ENCODE measurements around the gene KCNK7. TPM values are rescaled to one million over a fixed set of nuclear protein-coding genes. Genes with fewer than 3 reads are reported as not detected.

KCNK7 gene
- total RNA-seq, 2 experiments from 2014 or later = 0.29 to 0.31 TPM

- intact Hi-C loops (cut with micrococcal nuclease) = no loop called here
- DNase-seq = no peak
- Mint-ChIP-seq H3K4me3 (no peak overlapping the region), H3K4me1 (ENCODE audit: low read depth) (peaks cover 30% of the 10 kb centered on the region), H3K27ac (no peak overlapping the region), H3K36me3 (peaks cover 40% of the 10 kb centered on the region), H3K27me3 (no peaks in the 10 kb centered on the region), H3K9me3 (no peaks in the 10 kb centered on the region)
- ChIA-PET CTCF (interaction anchor here (1.1 to 2.5 kb wide), 2 partner anchors 10 to 11 kb away, joined by 3 to 14 read pairs; partner anchors contain the start of gene KCNK7), POLR2A (interaction anchor here (1.0 kb wide), 1 partner anchor 8 kb away, joined by 3 read pairs; the partner anchor contains the start of gene EHBP1L1)
These were observed 11.5 kb downstream of the KCNK7 start for GRCh38 chr11:65584106-65584505.

GRCh38 chr11:65583589-65583988 lies 12.0 kb downstream of the KCNK7 start:
- H3K4me3 Mint-ChIP-seq = no peak overlapping the region
- H3K36me3 Mint-ChIP-seq = peaks cover 43% of the 10 kb centered on the region
- peak overlapping the region; percentile 61 for H3K27ac Mint-ChIP-seq
- no peak for DNase-seq
- POLR2A ChIA-PET = interaction anchor here (1.0 kb wide), 1 partner anchor 8 kb away, joined by 3 read pairs; the partner anchor contains the start of gene EHBP1L1
- H3K4me1 Mint-ChIP-seq (ENCODE audit: low read depth) = peaks cover 28% of the 10 kb centered on the region
- H3K9me3 Mint-ChIP-seq = no peaks in the 10 kb centered on the region
- intact Hi-C loops (cut with micrococcal nuclease) = no loop called here
- CTCF ChIA-PET = interaction anchor here (1.1 to 2.5 kb wide), 2 partner anchors 11 kb away, joined by 3 to 14 read pairs; partner anchors contain the start of gene KCNK7
- no peaks in the 10 kb centered on the region for H3K27me3 Mint-ChIP-seq

- peaks cover 43% of the 10 kb centered on the region for H3K36me3 Mint-ChIP-seq
- POLR2A ChIA-PET = no interaction called here
These were observed 13.7 kb downstream of the KCNK7 start for GRCh38 chr11:65581928-65582327.

GRCh38 chr11:65580756-65581155 lies 14.8 kb downstream of the KCNK7 start:
- Mint-ChIP-seq H3K4me3 (no peak overlapping the region), H3K4me1 (ENCODE audit: low read depth) (peaks cover 13% of the 10 kb centered on the region), H3K27ac (no peak overlapping the region), H3K27me3 (no peaks in the 10 kb centered on the region), H3K36me3 (peaks cover 43% of the 10 kb centered on the region), H3K9me3 (no peaks in the 10 kb centered on the region)
- intact Hi-C loops (cut with micrococcal nuclease) = no loop called here
- ChIA-PET POLR2A (no interaction called here), CTCF (interaction anchor here (6.6 kb wide), 1 partner anchor 9 kb away, joined by 126 read pairs; no protein-coding TSS in a partner anchor)
- DNase-seq = no peak

More at GRCh38 chr11:65581928-65582327, 13.7 kb downstream of the KCNK7 start:
- intact Hi-C loops (cut with micrococcal nuclease) = no loop called here
- Mint-ChIP-seq H3K4me3 (no peak overlapping the region), H3K27ac (no peak overlapping the region), H3K9me3 (no peaks in the 10 kb centered on the region), H3K27me3 (no peaks in the 10 kb centered on the region), H3K4me1 (ENCODE audit: low read depth) (peaks cover 23% of the 10 kb centered on the region)
- no peak for DNase-seq
- CTCF ChIA-PET = interaction anchor here (1.0 kb wide), 1 partner anchor 42 kb away, joined by 6 read pairs; no protein-coding TSS in a partner anchor

GRCh38 chr11:65580031-65580692 lies 15.4 kb downstream of the KCNK7 start:
- Mint-ChIP-seq H3K27me3 (no peaks in the 10 kb centered on the region), H3K27ac (peak overlapping the region; percentile 28), H3K4me3 (no peak overlapping the region), H3K4me1 (ENCODE audit: low read depth) (peaks cover 18% of the 10 kb centered on the region), H3K9me3 (no peaks in the 10 kb centered on the region), H3K36me3 (peaks cover 46% of the 10 kb centered on the region)
- POLR2A ChIA-PET = no interaction called here
- intact Hi-C loops (cut with micrococcal nuclease) = no loop called here
- CTCF ChIA-PET = interaction anchor here (6.6 kb wide), 1 partner anchor 10 kb away, joined by 126 read pairs; no protein-coding TSS in a partner anchor
- no peak for DNase-seq

- Mint-ChIP-seq H3K4me1 (ENCODE audit: low read depth) (peaks cover 22% of the 10 kb centered on the region), H3K27me3 (no peaks in the 10 kb centered on the region), H3K36me3 (peaks cover 43% of the 10 kb centered on the region), H3K9me3 (no peaks in the 10 kb centered on the region), H3K4me3 (no peak overlapping the region), H3K27ac (no peak overlapping the region)
- DNase-seq = no peak
- ChIA-PET CTCF (interaction anchor here (6.6 kb wide), 1 partner anchor 11 kb away, joined by 126 read pairs; no protein-coding TSS in a partner anchor), POLR2A (no interaction called here)
- intact Hi-C loops (cut with micrococcal nuclease) = no loop called here
These were observed 16.3 kb downstream of the KCNK7 start for GRCh38 chr11:65579291-65579690.

GRCh38 chr11:65578667-65579066 lies 16.9 kb downstream of the KCNK7 start:
- H3K9me3 Mint-ChIP-seq = no peaks in the 10 kb centered on the region
- ChIA-PET CTCF (interaction anchor here (6.6 kb wide), 1 partner anchor 11 kb away, joined by 126 read pairs; no protein-coding TSS in a partner anchor), POLR2A (no interaction called here)
- peak overlapping the region; percentile 64 for H3K27ac Mint-ChIP-seq
- no peak for DNase-seq
- no peaks in the 10 kb centered on the region for H3K27me3 Mint-ChIP-seq
- H3K4me1 Mint-ChIP-seq (ENCODE audit: low read depth) = peaks cover 24% of the 10 kb centered on the region
- H3K36me3 Mint-ChIP-seq = peaks cover 44% of the 10 kb centered on the region
- H3K4me3 Mint-ChIP-seq = peak overlapping the region; percentile 89
- intact Hi-C loops (cut with micrococcal nuclease) = no loop called here

GRCh38 chr11:65578134-65578533 lies 17.5 kb downstream of the KCNK7 start:
- H3K4me3 Mint-ChIP-seq = peak overlapping the region; percentile 89
- H3K36me3 Mint-ChIP-seq = peaks cover 46% of the 10 kb centered on the region
- H3K9me3 Mint-ChIP-seq = no peaks in the 10 kb centered on the region
- no peak for DNase-seq
- ChIA-PET CTCF (interaction anchor here (6.6 to 8.9 kb wide), 2 partner anchors 12 to 34 kb away, joined by 126 to 176 read pairs; no protein-coding TSS in a partner anchor), POLR2A (interaction anchor here (1.3 to 3.7 kb wide), 3 partner anchors 10 to 159 kb away, joined by 4 to 68 read pairs (median 10); no protein-coding TSS in a partner anchor)
- H3K4me1 Mint-ChIP-seq (ENCODE audit: low read depth) = peaks cover 29% of the 10 kb centered on the region
- H3K27me3 Mint-ChIP-seq = no peaks in the 10 kb centered on the region
- intact Hi-C loops (cut with micrococcal nuclease) = no loop called here
- peak overlapping the region; percentile 64 for H3K27ac Mint-ChIP-seq

- no peaks in the 10 kb centered on the region for H3K9me3 Mint-ChIP-seq
- no peak for DNase-seq
- peak overlapping the region; percentile 54 for H3K27ac Mint-ChIP-seq
- CTCF ChIA-PET = interaction anchor here (6.6 to 8.9 kb wide), 2 partner anchors 12 to 34 kb away, joined by 126 to 176 read pairs; no protein-coding TSS in a partner anchor
- peaks cover 31% of the 10 kb centered on the region for H3K4me1 Mint-ChIP-seq (ENCODE audit: low read depth)
- intact Hi-C loops (cut with micrococcal nuclease) = no loop called here
- POLR2A ChIA-PET = interaction anchor here (1.2 to 3.7 kb wide), 5 partner anchors 10 to 159 kb away, joined by 4 to 68 read pairs (median 10); partner anchors contain the start of genes KCNK7 and RELA
- peak overlapping the region; percentile 89 for H3K4me3 Mint-ChIP-seq
- H3K27me3 Mint-ChIP-seq = no peaks in the 10 kb centered on the region
- H3K36me3 Mint-ChIP-seq = peaks cover 46% of the 10 kb centered on the region
These were observed 17.9 kb downstream of the KCNK7 start for GRCh38 chr11:65577756-65578109.

GRCh38 chr11:65576867-65577755 lies 18.5 kb downstream of the KCNK7 start:
- Mint-ChIP-seq H3K27me3 (no peaks in the 10 kb centered on the region), H3K9me3 (no peaks in the 10 kb centered on the region), H3K4me1 (ENCODE audit: low read depth) (peaks cover 33% of the 10 kb centered on the region), H3K4me3 (peak overlapping the region; percentile 89), H3K36me3 (peaks cover 43% of the 10 kb centered on the region), H3K27ac (peak overlapping the region; percentile 86)
- CTCF ChIA-PET = interaction anchor here (6.6 to 8.9 kb wide), 2 partner anchors 13 to 33 kb away, joined by 126 to 176 read pairs; no protein-coding TSS in a partner anchor
- intact Hi-C loops (cut with micrococcal nuclease) = no loop called here
- DNase-seq = peak; percentile 69
- POLR2A ChIA-PET = interaction anchor here (1.1 to 3.7 kb wide), 9 partner anchors 11 to 158 kb away, joined by 3 to 68 read pairs (median 5); partner anchors contain the start of genes KCNK7, MAP3K11, PCNX3 and RELA

GRCh38 chr11:65576232-65576866 lies 19.3 kb downstream of the KCNK7 start:
- peak overlapping the region; percentile 89 for H3K4me3 Mint-ChIP-seq
- POLR2A ChIA-PET = interaction anchor here (1.0 to 3.7 kb wide), 12 partner anchors 11 to 157 kb away, joined by 3 to 68 read pairs (median 5); partner anchors contain the start of genes KCNK7, MAP3K11, PCNX3 and RELA
- DNase-seq = peak; percentile 17
- no peaks in the 10 kb centered on the region for H3K27me3 Mint-ChIP-seq
- CTCF ChIA-PET = interaction anchor here (6.6 to 8.9 kb wide), 2 partner anchors 14 to 32 kb away, joined by 126 to 176 read pairs; no protein-coding TSS in a partner anchor
- H3K9me3 Mint-ChIP-seq = no peaks in the 10 kb centered on the region
- H3K36me3 Mint-ChIP-seq = peaks cover 41% of the 10 kb centered on the region
- intact Hi-C loops (cut with micrococcal nuclease) = no loop called here
- H3K4me1 Mint-ChIP-seq (ENCODE audit: low read depth) = peaks cover 41% of the 10 kb centered on the region
- peak overlapping the region; percentile 86 for H3K27ac Mint-ChIP-seq

Measured in activated CD4-positive, alpha-beta memory T cell treated with anti-CD3 and anti-CD28 coated beads for 36 hours (primary cell).